SK-N-SH (cell line): ENCODE results near the gene MCC. TPM values are rescaled to one million over a fixed set of nuclear protein-coding genes. Genes with fewer than 3 reads are reported as not detected.

Experiments
- CTCF ChIA-PET: fragments of 300-600, 350-600 bp; formaldehyde crosslinking; extraction: SDS; loops from one replicate; lab custom pipeline; 2021; lab: Yijun Ruan, JAX
- POLR2A ChIA-PET: fragments of 350-600 bp; sonication (Branson Sonifier 250); formaldehyde crosslinking; extraction: SDS; loops from one replicate; lab custom pipeline; 2020; ENCODE audit warnings: antibody characterized with exemption, inconsistent platforms; lab: Yijun Ruan, JAX
- DNase-seq: peaks from one replicate; pipeline ENCODE4 v3.0.0; 2012
- H2AFZ ChIP-seq: fragments of 200-600 bp; sonication (generic); 2 replicates; pipeline ENCODE4 v1.8.1; 2016; ENCODE audit warnings: antibody characterized with exemption, mild to moderate bottlenecking, low read depth
- H3F3A ChIP-seq: fragments of 200-600 bp; sonication (generic); replicated peaks from 2 replicates; pipeline ENCODE3; 2016; ENCODE audit warnings: antibody characterized with exemption, mild to moderate bottlenecking; ENCODE audit not compliant: insufficient read depth
- H3K27ac ChIP-seq, 2 experiments: fragments of 200-500 bp in 1 of 2; fragments of 200-600 bp in 1 of 2; sonication (Bioruptor generic) in 1 of 2; sonication (generic), shearing (Covaris generic) in 1 of 2; 2 replicates each; pipeline versions ENCODE4 v1.5.1 to v1.6.1; 2014 to 2016; ENCODE audit warnings: low read depth in 2 of 2, inconsistent platforms in 1 of 2, low read length in 1 of 2, mild to moderate bottlenecking in 1 of 2, mixed read lengths in 1 of 2
- H3K27me3 ChIP-seq: fragments of 200-600 bp; sonication (generic), shearing (Covaris generic); 2 replicates; pipeline ENCODE4 v1.6.1; 2016; ENCODE audit warnings: mixed run types; ENCODE audit not compliant: insufficient read depth
- H3K36me3 ChIP-seq, 2 experiments: fragments of 200-500 bp in 1 of 2; fragments of 200-600 bp in 1 of 2; sonication (Bioruptor generic) in 1 of 2; sonication (generic) in 1 of 2; replicated peaks in 1 of 2; 2 replicates each; pipeline versions ENCODE3 to v1.5.1; 2014 to 2016; ENCODE audit warnings: low read length in 1 of 2, mild to moderate bottlenecking in 1 of 2; ENCODE audit not compliant: insufficient read depth in 2 of 2, control insufficient read depth in 1 of 2
- H3K4me1 ChIP-seq, 2 experiments: fragments of 200-500 bp in 1 of 2; fragments of 200-600 bp in 1 of 2; sonication (Bioruptor generic) in 1 of 2; sonication (generic), shearing (Covaris generic) in 1 of 2; 2 replicates each; pipeline versions ENCODE4 v1.5.1 to v1.6.1; 2014 to 2016; ENCODE audit warnings: low read depth in 1 of 2, low read length in 1 of 2, mixed run types in 1 of 2; ENCODE audit not compliant: insufficient read depth in 2 of 2, control insufficient read depth in 1 of 2
- H3K4me2 ChIP-seq: fragments of 200-600 bp; sonication (generic), shearing (Covaris generic); 2 replicates; pipeline ENCODE4 v1.6.1; 2017; ENCODE audit warnings: mixed run types
- H3K4me3 ChIP-seq, 2 experiments: fragments of 200-500 bp in 1 of 2; fragments of 200-600 bp in 1 of 2; sonication (Bioruptor generic) in 1 of 2; sonication (generic), shearing (Covaris generic) in 1 of 2; 2 replicates each; pipeline versions ENCODE4 v1.5.1 to v1.8.1; 2014 to 2016; ENCODE audit warnings: low read depth in 2 of 2, inconsistent platforms in 1 of 2, low read length in 1 of 2, mild to moderate bottlenecking in 1 of 2, mixed read lengths in 1 of 2, moderate library complexity in 1 of 2
- H3K79me2 ChIP-seq: fragments of 200-600 bp; sonication (generic); 2 replicates; pipeline ENCODE4 v1.8.1; 2017; ENCODE audit warnings: mild to moderate bottlenecking; ENCODE audit not compliant: insufficient read depth
- H3K9ac ChIP-seq: fragments of 200-600 bp; sonication (generic); 2 replicates; pipeline ENCODE4 v1.6.1; 2017; ENCODE audit warnings: mixed run types
- H3K9me2 ChIP-seq: fragments of 200-600 bp; sonication (generic); 2 replicates; pipeline ENCODE4 v1.6.1; 2017; ENCODE audit warnings: mixed run types
- H3K9me3 ChIP-seq: fragments of 200-600 bp; sonication (generic); 2 replicates; pipeline ENCODE4 v1.6.1; 2017; ENCODE audit warnings: mixed run types, mild to moderate bottlenecking, moderate library complexity
- H4K20me1 ChIP-seq: fragments of 200-600 bp; sonication (generic); 2 replicates; pipeline ENCODE4 v1.6.1; 2017; ENCODE audit warnings: mild to moderate bottlenecking, mixed run types; ENCODE audit not compliant: insufficient read depth
- FOXJ3 ChIP-seq: sonication (generic); formaldehyde crosslinking; IDR thresholded peaks from 2 replicates; pipeline ENCODE4 v1.5.1; 2020; ENCODE audit warnings: mild to moderate bottlenecking, missing genetic modification reagents
- FOXM1 ChIP-seq: IDR thresholded peaks from 2 replicates; pipeline ENCODE4 v1.4.0; 2012; ENCODE audit warnings: low read depth, mild to moderate bottlenecking
- GABPA ChIP-seq: IDR thresholded peaks from 2 replicates; pipeline ENCODE4 v1.4.0; 2012; ENCODE audit warnings: low read depth, mild to moderate bottlenecking
- GATA2 ChIP-seq: sonication (generic); formaldehyde crosslinking; IDR thresholded peaks from 2 replicates; pipeline ENCODE4 v1.5.0; 2020; ENCODE audit warnings: mild to moderate bottlenecking, missing genetic modification reagents
- JUND ChIP-seq: IDR thresholded peaks from 2 replicates; pipeline ENCODE4 v1.4.0; 2012
- NFIC ChIP-seq: IDR thresholded peaks from 2 replicates; pipeline ENCODE4 v1.4.0; 2012; ENCODE audit warnings: borderline replicate concordance
- POLR2AphosphoS5 ChIP-seq: IDR thresholded peaks from 2 replicates; pipeline ENCODE4 v1.6.1; 2012; ENCODE audit warnings: low read depth, low read length
- RXRA ChIP-seq: IDR thresholded peaks from 2 replicates; pipeline ENCODE4 v1.4.0; 2012; ENCODE audit warnings: low read depth, mild to moderate bottlenecking, borderline replicate concordance
- SIN3A ChIP-seq: IDR thresholded peaks from 2 replicates; pipeline ENCODE4 v1.6.1; 2012; ENCODE audit warnings: low read depth, mild to moderate bottlenecking, low read length, moderate library complexity, borderline replicate concordance
- SMC3 ChIP-seq: IDR thresholded peaks from 2 replicates; pipeline ENCODE4 v1.6.1; 2012; ENCODE audit warnings: low read depth, low read length, improper control_type of control experiment
- TAF1 ChIP-seq: IDR thresholded peaks from 2 replicates; pipeline ENCODE4 v1.6.1; 2012; ENCODE audit warnings: low read depth, mild to moderate bottlenecking, low read length, moderate library complexity, borderline replicate concordance
- TCF12 ChIP-seq: IDR thresholded peaks from 2 replicates; pipeline ENCODE4 v1.4.0; 2012
- TEAD4 ChIP-seq: IDR thresholded peaks from 2 replicates; pipeline ENCODE4 v1.4.0; 2012; ENCODE audit warnings: mild to moderate bottlenecking, borderline replicate concordance; ENCODE audit not compliant: insufficient read depth
- YY1 ChIP-seq: IDR thresholded peaks from 2 replicates; pipeline ENCODE4 v1.4.0; 2012; ENCODE audit warnings: low read depth, mild to moderate bottlenecking
- WGBS: methylation state at CpG from one replicate; pipeline ENCODE4 v1.1.6; 2017; ENCODE audit warnings: low lambda C conversion rate; 5-methylcytosine and 5-hydroxymethylcytosine counted together
- polyA plus RNA-seq, 3 experiments: library from polyadenylated mRNA; depleted of rRNA; stranded (reverse); fragments of >200 nt; gene quantifications; 2 replicates each; pipeline ENCODE4 v1.2.3, GENCODE V29; 2012
- TF ChIP-seq, protein P1 (sequence below): fragments of 200-600 bp; sonication (generic); IDR thresholded peaks from 2 replicates; pipeline ENCODE4 v1.6.1; 2017; ENCODE audit warnings: antibody characterized with exemption, mild to moderate bottlenecking, moderate library complexity
- TF ChIP-seq, protein P2 (sequence below): IDR thresholded peaks from 2 replicates; pipeline ENCODE4 v1.4.0; 2012; ENCODE audit warnings: low read depth, borderline replicate concordance
- TF ChIP-seq, protein P3 (sequence below): IDR thresholded peaks from 2 replicates; pipeline ENCODE4 v1.4.0; 2012; ENCODE audit warnings: low read depth
- TF ChIP-seq, protein P4 (sequence below): IDR thresholded peaks from 2 replicates; pipeline ENCODE4; 2012
- TF ChIP-seq, protein P5 (sequence below): fragments of 150-350 bp; IDR thresholded peaks from 2 replicates; pipeline ENCODE4 v1.6.1; 2017; ENCODE audit warnings: antibody characterized with exemption, low read length, low read depth, borderline replicate concordance
- TF ChIP-seq, protein P6 (sequence below): fragments of 150-350 bp; IDR thresholded peaks from 2 replicates; pipeline ENCODE4 v1.6.1; 2016; ENCODE audit warnings: mild to moderate bottlenecking, low read depth, low read length
- TF ChIP-seq, protein P7 (sequence below): IDR thresholded peaks from 2 replicates; pipeline ENCODE4 v1.4.0; 2012; ENCODE audit warnings: low read depth, borderline replicate concordance

The MCC gene
- polyA plus RNA-seq, 1 of the 3 experiments (the other 2 are of a cell fraction): 3.6 TPM

DNA sequence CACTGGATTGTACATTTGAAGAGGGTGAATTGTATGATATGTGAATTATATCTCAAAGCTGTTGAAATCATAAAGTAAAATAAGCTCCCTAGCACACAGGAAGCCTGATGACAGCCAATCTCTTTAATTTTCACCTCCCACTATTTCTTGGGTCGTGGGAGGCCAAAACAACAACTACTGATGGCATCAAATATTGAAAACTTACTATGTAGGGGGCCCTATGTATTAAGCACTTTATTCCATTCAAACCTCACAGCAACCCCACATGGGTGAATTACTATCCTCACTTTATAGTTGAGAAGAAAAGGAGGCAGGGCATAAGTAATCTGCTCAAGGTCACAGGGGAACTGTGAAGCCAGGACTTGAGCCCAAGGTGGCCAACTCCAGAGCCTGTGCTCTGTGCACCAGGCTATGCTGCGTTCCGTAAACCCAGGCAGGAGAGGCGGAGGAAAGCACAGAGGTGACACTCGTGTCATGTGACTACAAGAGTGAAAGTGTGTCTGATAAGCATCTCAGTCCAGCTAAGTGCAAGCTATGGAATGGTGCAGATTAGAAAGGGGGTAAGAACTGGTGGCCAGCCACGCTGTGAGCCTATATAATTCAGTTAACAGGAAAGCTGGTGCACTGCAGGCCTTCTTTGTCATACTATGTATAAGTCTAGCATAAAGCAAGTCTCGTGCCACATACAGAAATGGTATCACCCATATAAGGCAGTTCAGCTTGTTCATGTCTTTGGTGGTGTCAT is 290.6 kb downstream of the MCC start:
- WGBS: 52% methylated on average over 7 of the region's 7 CpGs
- Histone ChIP-seq H3K27me3 (no peaks in the 10 kb centered on the region), H3K9me2 (no peaks in the 10 kb centered on the region), H2AFZ (no peak overlapping the region), H3K4me1 (peaks cover 0 to 50% of the 10 kb centered on the region in 2 experiments; a peak in 2 of 4 replicates), H3F3A (no peaks in the 10 kb centered on the region), H3K36me3 (no peaks in the 10 kb centered on the region), H3K9ac (no peak overlapping the region), H3K9me3 (no peaks in the 10 kb centered on the region), H3K4me3 (no peak overlapping the region), H4K20me1 (no peaks in the 10 kb centered on the region), H3K27ac (peak overlapping the region in 1 of 2 experiments; percentile 53; a peak in 1 of 4 replicates), H3K79me2 (no peaks in the 10 kb centered on the region), H3K4me2 (no peak overlapping the region)
- DNase-seq: peak; percentile 58
- CTCF ChIA-PET: interaction anchor here (0.8 to 1.1 kb wide), 3 partner anchors 9 to 20 kb away, joined by 3 to 4 read pairs (median 3); no protein-coding TSS in a partner anchor
- POLR2A ChIA-PET: no interaction called here
- TF ChIP-seq TEAD4 (no peak), GATA2 (CRISPR knock-in tag) (peak; percentile 90), RXRA (no peak), NFIC (no peak), GABPA (no peak), TCF12 (no peak), POLR2AphosphoS5 (no peak), YY1 (no peak), FOXJ3 (CRISPR knock-in tag) (no peak), SIN3A (no peak), SMC3 (no peak), TAF1 (no peak), FOXM1 (no peak), JUND (no peak)
- TF ChIP-seq, protein P1, sequence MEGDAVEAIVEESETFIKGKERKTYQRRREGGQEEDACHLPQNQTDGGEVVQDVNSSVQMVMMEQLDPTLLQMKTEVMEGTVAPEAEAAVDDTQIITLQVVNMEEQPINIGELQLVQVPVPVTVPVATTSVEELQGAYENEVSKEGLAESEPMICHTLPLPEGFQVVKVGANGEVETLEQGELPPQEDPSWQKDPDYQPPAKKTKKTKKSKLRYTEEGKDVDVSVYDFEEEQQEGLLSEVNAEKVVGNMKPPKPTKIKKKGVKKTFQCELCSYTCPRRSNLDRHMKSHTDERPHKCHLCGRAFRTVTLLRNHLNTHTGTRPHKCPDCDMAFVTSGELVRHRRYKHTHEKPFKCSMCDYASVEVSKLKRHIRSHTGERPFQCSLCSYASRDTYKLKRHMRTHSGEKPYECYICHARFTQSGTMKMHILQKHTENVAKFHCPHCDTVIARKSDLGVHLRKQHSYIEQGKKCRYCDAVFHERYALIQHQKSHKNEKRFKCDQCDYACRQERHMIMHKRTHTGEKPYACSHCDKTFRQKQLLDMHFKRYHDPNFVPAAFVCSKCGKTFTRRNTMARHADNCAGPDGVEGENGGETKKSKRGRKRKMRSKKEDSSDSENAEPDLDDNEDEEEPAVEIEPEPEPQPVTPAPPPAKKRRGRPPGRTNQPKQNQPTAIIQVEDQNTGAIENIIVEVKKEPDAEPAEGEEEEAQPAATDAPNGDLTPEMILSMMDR: no peak
- TF ChIP-seq, protein P2, sequence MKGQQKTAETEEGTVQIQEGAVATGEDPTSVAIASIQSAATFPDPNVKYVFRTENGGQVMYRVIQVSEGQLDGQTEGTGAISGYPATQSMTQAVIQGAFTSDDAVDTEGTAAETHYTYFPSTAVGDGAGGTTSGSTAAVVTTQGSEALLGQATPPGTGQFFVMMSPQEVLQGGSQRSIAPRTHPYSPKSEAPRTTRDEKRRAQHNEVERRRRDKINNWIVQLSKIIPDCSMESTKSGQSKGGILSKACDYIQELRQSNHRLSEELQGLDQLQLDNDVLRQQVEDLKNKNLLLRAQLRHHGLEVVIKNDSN: peak; percentile 49; the same call in 1 of the 2 replicates
- TF ChIP-seq, protein P3, sequence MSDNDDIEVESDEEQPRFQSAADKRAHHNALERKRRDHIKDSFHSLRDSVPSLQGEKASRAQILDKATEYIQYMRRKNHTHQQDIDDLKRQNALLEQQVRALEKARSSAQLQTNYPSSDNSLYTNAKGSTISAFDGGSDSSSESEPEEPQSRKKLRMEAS: no peak
- TF ChIP-seq, protein P4, sequence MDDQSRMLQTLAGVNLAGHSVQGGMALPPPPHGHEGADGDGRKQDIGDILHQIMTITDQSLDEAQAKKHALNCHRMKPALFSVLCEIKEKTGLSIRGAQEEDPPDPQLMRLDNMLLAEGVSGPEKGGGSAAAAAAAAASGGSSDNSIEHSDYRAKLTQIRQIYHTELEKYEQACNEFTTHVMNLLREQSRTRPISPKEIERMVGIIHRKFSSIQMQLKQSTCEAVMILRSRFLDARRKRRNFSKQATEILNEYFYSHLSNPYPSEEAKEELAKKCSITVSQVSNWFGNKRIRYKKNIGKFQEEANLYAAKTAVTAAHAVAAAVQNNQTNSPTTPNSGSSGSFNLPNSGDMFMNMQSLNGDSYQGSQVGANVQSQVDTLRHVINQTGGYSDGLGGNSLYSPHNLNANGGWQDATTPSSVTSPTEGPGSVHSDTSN: no peak
- TF ChIP-seq, protein P5, sequence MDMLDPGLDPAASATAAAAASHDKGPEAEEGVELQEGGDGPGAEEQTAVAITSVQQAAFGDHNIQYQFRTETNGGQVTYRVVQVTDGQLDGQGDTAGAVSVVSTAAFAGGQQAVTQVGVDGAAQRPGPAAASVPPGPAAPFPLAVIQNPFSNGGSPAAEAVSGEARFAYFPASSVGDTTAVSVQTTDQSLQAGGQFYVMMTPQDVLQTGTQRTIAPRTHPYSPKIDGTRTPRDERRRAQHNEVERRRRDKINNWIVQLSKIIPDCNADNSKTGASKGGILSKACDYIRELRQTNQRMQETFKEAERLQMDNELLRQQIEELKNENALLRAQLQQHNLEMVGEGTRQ: no peak
- TF ChIP-seq, protein P6, sequence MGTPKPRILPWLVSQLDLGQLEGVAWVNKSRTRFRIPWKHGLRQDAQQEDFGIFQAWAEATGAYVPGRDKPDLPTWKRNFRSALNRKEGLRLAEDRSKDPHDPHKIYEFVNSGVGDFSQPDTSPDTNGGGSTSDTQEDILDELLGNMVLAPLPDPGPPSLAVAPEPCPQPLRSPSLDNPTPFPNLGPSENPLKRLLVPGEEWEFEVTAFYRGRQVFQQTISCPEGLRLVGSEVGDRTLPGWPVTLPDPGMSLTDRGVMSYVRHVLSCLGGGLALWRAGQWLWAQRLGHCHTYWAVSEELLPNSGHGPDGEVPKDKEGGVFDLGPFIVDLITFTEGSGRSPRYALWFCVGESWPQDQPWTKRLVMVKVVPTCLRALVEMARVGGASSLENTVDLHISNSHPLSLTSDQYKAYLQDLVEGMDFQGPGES: no peak
- TF ChIP-seq, protein P7, sequence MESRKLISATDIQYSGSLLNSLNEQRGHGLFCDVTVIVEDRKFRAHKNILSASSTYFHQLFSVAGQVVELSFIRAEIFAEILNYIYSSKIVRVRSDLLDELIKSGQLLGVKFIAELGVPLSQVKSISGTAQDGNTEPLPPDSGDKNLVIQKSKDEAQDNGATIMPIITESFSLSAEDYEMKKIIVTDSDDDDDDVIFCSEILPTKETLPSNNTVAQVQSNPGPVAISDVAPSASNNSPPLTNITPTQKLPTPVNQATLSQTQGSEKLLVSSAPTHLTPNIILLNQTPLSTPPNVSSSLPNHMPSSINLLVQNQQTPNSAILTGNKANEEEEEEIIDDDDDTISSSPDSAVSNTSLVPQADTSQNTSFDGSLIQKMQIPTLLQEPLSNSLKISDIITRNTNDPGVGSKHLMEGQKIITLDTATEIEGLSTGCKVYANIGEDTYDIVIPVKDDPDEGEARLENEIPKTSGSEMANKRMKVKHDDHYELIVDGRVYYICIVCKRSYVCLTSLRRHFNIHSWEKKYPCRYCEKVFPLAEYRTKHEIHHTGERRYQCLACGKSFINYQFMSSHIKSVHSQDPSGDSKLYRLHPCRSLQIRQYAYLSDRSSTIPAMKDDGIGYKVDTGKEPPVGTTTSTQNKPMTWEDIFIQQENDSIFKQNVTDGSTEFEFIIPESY: no peak
